Stomach (tissue), 4 donors: ENCODE data around the gene MRC2.

Source experiments
- POLR2A ChIP-seq, 4 donors: fragments of 450-650 bp; IDR thresholded peaks; one replicate each; pipeline ENCODE4 v1.6.1; 2016; ENCODE audit warnings: antibody characterized with exemption in 4 of 4, control low read depth in 2 of 4, mild to moderate bottlenecking in 1 of 4, moderate library complexity in 1 of 4
- TF ChIP-seq, protein P1 (sequence below), 7 experiments: fragments of 450-650 bp in 4 of 7; fragments of 200-600 bp in 3 of 7; sonication (generic) in 3 of 7; IDR thresholded peaks; one replicate each; pipeline ENCODE4 v1.5.1; 2016 to 2019; ENCODE audit warnings: antibody characterized with exemption in 7 of 7, control low read depth in 2 of 7, mild to moderate bottlenecking in 1 of 7

DNA sequence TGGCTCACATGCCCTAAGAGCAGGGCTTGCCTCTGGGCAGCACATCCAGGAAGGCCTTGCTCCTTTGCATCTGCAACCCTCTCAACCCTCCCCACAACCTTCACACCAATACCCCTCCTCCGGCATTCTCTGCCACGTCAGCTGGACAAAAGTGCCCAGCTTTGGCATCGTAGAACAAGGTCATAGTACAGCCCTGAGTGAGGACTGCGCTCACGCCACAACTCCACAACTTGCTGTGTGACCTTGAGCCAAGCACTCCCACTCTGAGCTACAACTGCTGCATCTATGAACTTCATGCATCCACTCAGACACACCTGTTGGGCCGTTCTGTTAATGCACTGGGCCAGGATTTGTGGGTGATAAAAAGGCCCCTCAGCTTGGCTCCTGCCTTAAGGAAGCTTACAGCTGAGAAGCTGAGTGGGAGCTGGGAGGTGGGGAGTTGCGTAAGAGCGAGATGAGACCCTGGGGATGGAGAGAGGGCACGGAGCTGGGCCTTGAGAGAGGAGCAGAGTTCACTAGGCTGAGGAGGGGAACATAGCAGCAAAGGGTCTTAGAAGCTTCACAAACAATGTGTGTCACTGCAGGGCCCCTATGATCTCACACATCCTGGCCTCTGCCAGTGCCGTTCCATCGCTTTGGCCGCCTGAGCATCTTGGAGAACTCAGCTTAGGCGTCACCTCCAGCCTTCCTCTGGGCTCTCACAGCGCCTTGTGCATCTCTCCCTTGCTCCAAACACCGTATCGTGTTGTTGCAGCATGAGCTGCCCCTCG, 8.6 kb upstream of the MRC2 start:
- TF ChIP-seq, protein P1, sequence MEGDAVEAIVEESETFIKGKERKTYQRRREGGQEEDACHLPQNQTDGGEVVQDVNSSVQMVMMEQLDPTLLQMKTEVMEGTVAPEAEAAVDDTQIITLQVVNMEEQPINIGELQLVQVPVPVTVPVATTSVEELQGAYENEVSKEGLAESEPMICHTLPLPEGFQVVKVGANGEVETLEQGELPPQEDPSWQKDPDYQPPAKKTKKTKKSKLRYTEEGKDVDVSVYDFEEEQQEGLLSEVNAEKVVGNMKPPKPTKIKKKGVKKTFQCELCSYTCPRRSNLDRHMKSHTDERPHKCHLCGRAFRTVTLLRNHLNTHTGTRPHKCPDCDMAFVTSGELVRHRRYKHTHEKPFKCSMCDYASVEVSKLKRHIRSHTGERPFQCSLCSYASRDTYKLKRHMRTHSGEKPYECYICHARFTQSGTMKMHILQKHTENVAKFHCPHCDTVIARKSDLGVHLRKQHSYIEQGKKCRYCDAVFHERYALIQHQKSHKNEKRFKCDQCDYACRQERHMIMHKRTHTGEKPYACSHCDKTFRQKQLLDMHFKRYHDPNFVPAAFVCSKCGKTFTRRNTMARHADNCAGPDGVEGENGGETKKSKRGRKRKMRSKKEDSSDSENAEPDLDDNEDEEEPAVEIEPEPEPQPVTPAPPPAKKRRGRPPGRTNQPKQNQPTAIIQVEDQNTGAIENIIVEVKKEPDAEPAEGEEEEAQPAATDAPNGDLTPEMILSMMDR (IDR thresholded peaks at IDR 0.05), result no peak
- no peak for TF ChIP-seq POLR2A (IDR thresholded peaks at IDR 0.05)
